Panc1 (cell line): ENCODE data around the gene SIGLEC9.

Experiments
- CTCF ChIP-seq: fragments of 450-650 bp; IDR thresholded peaks from 2 replicates; pipeline ENCODE4 v1.5.1; 2017; ENCODE audit warnings: mild to moderate bottlenecking
- POLR2AphosphoS5 ChIP-seq: IDR thresholded peaks from 2 replicates; pipeline ENCODE4 v1.6.1; 2012; ENCODE audit warnings: mild to moderate bottlenecking, low read depth, low read length, moderate library complexity
- REST ChIP-seq, 2 experiments: IDR thresholded peaks; 2 replicates each; pipeline ENCODE4 v1.6.1; 2011 to 2012; ENCODE audit warnings: low read depth in 2 of 2, control low read depth in 1 of 2, low read length in 1 of 2, mild to moderate bottlenecking in 1 of 2, moderate library complexity in 1 of 2; ENCODE audit not compliant: insufficient read depth in 1 of 2
- SIN3A ChIP-seq: IDR thresholded peaks from 2 replicates; pipeline ENCODE4 v1.6.1; 2012; ENCODE audit warnings: low read depth, mild to moderate bottlenecking, low read length, moderate library complexity, borderline replicate concordance; ENCODE audit not compliant: insufficient read depth

GRCh38 chr19:51120160-51120559, 4.5 kb upstream of the SIGLEC9 start:
- TF ChIP-seq CTCF (no peak), REST (IDR thresholded peaks at IDR 0.05; ENCODE audit: insufficient read depth in 1 of 2, low read depth in 2 of 2, low read length in 1 of 2) (no peak), POLR2AphosphoS5 (no peak), SIN3A (no peak)
